WTC11 (cell line): ENCODE data around the gene CACNA1C. TPM values are rescaled to one million over a fixed set of nuclear protein-coding genes. Genes with fewer than 3 reads are reported as not detected.

ENCODE experiments used
- ATAC-seq: fragments of 200-7000 bp; cut with Tn5 transposase; 2 replicates; pipeline ENCODE4 v1.10.0; 2021; ENCODE audit warnings: mild to moderate bottlenecking, moderate library complexity
- CTCF ChIA-PET: fragments of 300-600 bp; sonication (Branson Sonifier 250); formaldehyde crosslinking; loops from one replicate; lab custom pipeline; 2021; ENCODE audit warnings: antibody characterized with exemption; lab: Charles Lee
- POLR2A ChIA-PET: fragments of 350-600 bp; sonication (Branson Sonifier 250); formaldehyde crosslinking; loops from one replicate; lab custom pipeline; 2021; ENCODE audit warnings: antibody characterized with exemption; lab: Charles Lee
- DNase-seq: peaks from one replicate; pipeline ENCODE4 v3.0.0; 2021; ENCODE audit warnings: low spot score
- H3K27ac Mint-ChIP-seq: 2 replicates; pipeline ENCODE4 v1.8.0; 2021; ENCODE audit warnings: mixed read lengths
- H3K27me3 Mint-ChIP-seq: 2 replicates; pipeline ENCODE4 v1.8.0; 2021; ENCODE audit warnings: low read depth, mild to moderate bottlenecking, moderate library complexity, mixed read lengths
- H3K36me3 Mint-ChIP-seq: 2 replicates; pipeline ENCODE4 v1.8.0; 2021; ENCODE audit warnings: mixed read lengths
- H3K4me1 Mint-ChIP-seq: 2 replicates; pipeline ENCODE4 v1.8.0; 2022; ENCODE audit warnings: mixed read lengths
- H3K4me3 Mint-ChIP-seq: 2 replicates; pipeline ENCODE4 v1.8.0; 2021; ENCODE audit warnings: mild to moderate bottlenecking, moderate library complexity, mixed read lengths
- H3K9me3 Mint-ChIP-seq: 2 replicates; pipeline ENCODE4 v1.8.0; 2021; ENCODE audit warnings: mixed read lengths
- AR ChIP-seq: fragments of 250-450 bp; sonication (Bioruptor Pico); IDR thresholded peaks from 2 replicates; pipeline ENCODE4 v1.9.0; 2021; ENCODE audit warnings: mild to moderate bottlenecking
- ATF1 ChIP-seq: sonication (generic); formaldehyde crosslinking; IDR thresholded peaks from 2 replicates; pipeline ENCODE4 v1.8.1; 2023; ENCODE audit warnings: mild to moderate bottlenecking, moderate library complexity, missing genetic modification reagents
- CREB1 ChIP-seq: sonication (generic); formaldehyde crosslinking; IDR thresholded peaks from 2 replicates; pipeline ENCODE4 v1.8.0; 2023; ENCODE audit warnings: mild to moderate bottlenecking, missing genetic modification reagents
- CREM ChIP-seq: sonication (generic); formaldehyde crosslinking; IDR thresholded peaks from 2 replicates; pipeline ENCODE4 v1.8.1; 2022; ENCODE audit warnings: mild to moderate bottlenecking, missing genetic modification reagents, moderate library complexity
- FOXP4 ChIP-seq: sonication (generic); formaldehyde crosslinking; IDR thresholded peaks from 2 replicates; pipeline ENCODE4 v1.8.0; 2022; ENCODE audit warnings: mild to moderate bottlenecking, missing genetic modification reagents
- HMGXB4 ChIP-seq: sonication (generic); formaldehyde crosslinking; IDR thresholded peaks from 2 replicates; pipeline ENCODE4 v1.8.1; 2023; ENCODE audit warnings: mild to moderate bottlenecking, moderate library complexity, missing genetic modification reagents
- JAZF1 ChIP-seq: fragments of 250-450 bp; sonication (Bioruptor Pico); IDR thresholded peaks from 2 replicates; pipeline ENCODE4 v1.9.0; 2021; ENCODE audit warnings: moderate library complexity, mild to moderate bottlenecking, inconsistent platforms
- JUN ChIP-seq: sonication (generic); formaldehyde crosslinking; IDR thresholded peaks from 2 replicates; pipeline ENCODE4 v1.8.0; 2023; ENCODE audit warnings: mild to moderate bottlenecking, missing genetic modification reagents
- NR1H2 ChIP-seq: sonication (generic); formaldehyde crosslinking; IDR thresholded peaks from 2 replicates; pipeline ENCODE4 v1.9.0; 2021; ENCODE audit warnings: mild to moderate bottlenecking, moderate library complexity, missing genetic modification reagents
- SOX15 ChIP-seq: fragments of 250-450 bp; sonication (Bioruptor Pico); IDR thresholded peaks from 2 replicates; pipeline ENCODE4 v1.9.0; 2021; ENCODE audit warnings: mild to moderate bottlenecking
- SP1 ChIP-seq: sonication (generic); formaldehyde crosslinking; conservative IDR thresholded peaks from 2 replicates; pipeline ENCODE4 v1.8.1; 2022; ENCODE audit warnings: missing genetic modification reagents
- TP53 ChIP-seq: sonication (generic); formaldehyde crosslinking; IDR thresholded peaks from 2 replicates; pipeline ENCODE4 v1.8.1; 2023; ENCODE audit warnings: mild to moderate bottlenecking, missing genetic modification reagents
- ZBTB21 ChIP-seq: sonication (generic); formaldehyde crosslinking; IDR thresholded peaks from 2 replicates; pipeline ENCODE4 v1.8.1; 2023; ENCODE audit warnings: mild to moderate bottlenecking, missing genetic modification reagents, borderline replicate concordance
- ZNF232 ChIP-seq: sonication (generic); formaldehyde crosslinking; IDR thresholded peaks from 2 replicates; pipeline ENCODE4 v1.8.0; 2022; ENCODE audit warnings: mild to moderate bottlenecking, missing genetic modification reagents
- ZNF396 ChIP-seq: fragments of 250-450 bp; sonication (Bioruptor Pico); IDR thresholded peaks from 2 replicates; pipeline ENCODE4 v1.8.0; 2021; ENCODE audit warnings: mild to moderate bottlenecking, moderate library complexity, borderline replicate concordance
- ZNF512 ChIP-seq: sonication (generic); formaldehyde crosslinking; IDR thresholded peaks from 2 replicates; pipeline ENCODE4 v1.8.1; 2022; ENCODE audit warnings: missing genetic modification reagents, borderline replicate concordance
- total RNA-seq: library from RNA; stranded (reverse); gene quantifications from 3 replicates; pipeline ENCODE4 v1.2.3, GENCODE V29; 2021
- TF ChIP-seq, protein P1 (sequence below): sonication (generic); formaldehyde crosslinking; IDR thresholded peaks from 2 replicates; pipeline ENCODE4 v1.8.0; 2022; ENCODE audit warnings: mild to moderate bottlenecking, missing genetic modification reagents
- TF ChIP-seq, protein P2 (sequence below): sonication (generic); formaldehyde crosslinking; IDR thresholded peaks from 2 replicates; pipeline ENCODE4 v1.8.0; 2022; ENCODE audit warnings: mild to moderate bottlenecking, missing genetic modification reagents

Gene CACNA1C
- total RNA-seq, 1 experiment from 2014 or later: 1.7 TPM

- TF ChIP-seq AR: no peak
- TF ChIP-seq ATF1 (CRISPR knock-in tag): no peak
- no peak for TF ChIP-seq FOXP4 (CRISPR knock-in tag)
- TF ChIP-seq CREB1 (CRISPR knock-in tag): no peak
- no peak for TF ChIP-seq TP53 (CRISPR knock-in tag)
These were observed 330.7 kb downstream of the CACNA1C start (continued) for GRCh38 chr12:2383325-2384028.

DNA sequence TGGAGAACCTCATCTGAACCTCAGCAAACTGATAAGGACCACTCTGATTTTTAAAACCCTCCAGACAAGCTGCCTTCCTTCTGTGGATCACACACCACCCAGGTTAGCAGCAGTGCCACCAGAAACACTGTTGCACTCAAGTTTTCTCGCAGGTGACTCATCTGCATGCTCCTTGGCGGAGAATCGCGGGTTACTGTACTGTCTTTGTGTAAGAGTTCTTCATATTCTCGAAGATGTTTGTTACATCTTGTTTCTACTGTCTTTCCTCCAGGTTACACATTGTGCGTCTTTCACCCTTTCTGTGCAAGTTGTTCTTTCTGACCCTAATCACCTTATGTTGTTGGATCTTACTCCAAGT lies 331.2 kb downstream of the CACNA1C start:
- DNase-seq: no peak
- CTCF ChIA-PET: interaction anchor here (1.5 to 2.3 kb wide), 2 partner anchors 11 to 199 kb away, joined by 9 to 12 read pairs; no protein-coding TSS in a partner anchor
- H3K4me3 Mint-ChIP-seq: no peak overlapping the region

GRCh38 chr12:2384533-2385351 lies 332.0 kb downstream of the CACNA1C start:
- TF ChIP-seq ZNF512 (CRISPR knock-in tag) (no peak), JAZF1 (CRISPR knock-in tag) (no peak), SP1 (CRISPR knock-in tag) (no peak), SOX15 (no peak), ZBTB21 (CRISPR knock-in tag) (no peak), ZNF396 (CRISPR knock-in tag) (no peak)
- no peaks in the 10 kb centered on the region for H3K36me3 Mint-ChIP-seq
- no peak overlapping the region for H3K4me3 Mint-ChIP-seq
- no peak overlapping the region for H3K27ac Mint-ChIP-seq
- no peak; the same call in 1 of the 2 replicates for ATAC-seq
- no peaks in the 10 kb centered on the region for H3K9me3 Mint-ChIP-seq
- H3K4me1 Mint-ChIP-seq: peaks cover 16% of the 10 kb centered on the region
- DNase-seq: no peak
- ChIA-PET POLR2A (no interaction called here), CTCF (interaction anchor here (1.2 to 2.1 kb wide), 2 partner anchors 11 to 31 kb away, joined by 5 read pairs; no protein-coding TSS in a partner anchor)
- no peaks in the 10 kb centered on the region; the same call in 1 of the 2 replicates for H3K27me3 Mint-ChIP-seq

More for the DNA sequence above, 331.2 kb downstream of the CACNA1C start:
- Mint-ChIP-seq H3K27ac (no peak overlapping the region), H3K9me3 (no peaks in the 10 kb centered on the region), H3K36me3 (no peaks in the 10 kb centered on the region), H3K27me3 (no peaks in the 10 kb centered on the region), H3K4me1 (peaks cover 16% of the 10 kb centered on the region)
- POLR2A ChIA-PET: no interaction called here
- ATAC-seq: no peak
- TF ChIP-seq CREM (CRISPR knock-in tag) (no peak), NR1H2 (CRISPR knock-in tag) (no peak), HMGXB4 (CRISPR knock-in tag) (no peak), JUN (CRISPR knock-in tag) (no peak), SOX15 (no peak), ZNF232 (CRISPR knock-in tag) (no peak)
- TF ChIP-seq, protein P1, sequence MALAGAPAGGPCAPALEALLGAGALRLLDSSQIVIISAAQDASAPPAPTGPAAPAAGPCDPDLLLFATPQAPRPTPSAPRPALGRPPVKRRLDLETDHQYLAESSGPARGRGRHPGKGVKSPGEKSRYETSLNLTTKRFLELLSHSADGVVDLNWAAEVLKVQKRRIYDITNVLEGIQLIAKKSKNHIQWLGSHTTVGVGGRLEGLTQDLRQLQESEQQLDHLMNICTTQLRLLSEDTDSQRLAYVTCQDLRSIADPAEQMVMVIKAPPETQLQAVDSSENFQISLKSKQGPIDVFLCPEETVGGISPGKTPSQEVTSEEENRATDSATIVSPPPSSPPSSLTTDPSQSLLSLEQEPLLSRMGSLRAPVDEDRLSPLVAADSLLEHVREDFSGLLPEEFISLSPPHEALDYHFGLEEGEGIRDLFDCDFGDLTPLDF (CRISPR knock-in tag): no peak
- TF ChIP-seq, protein P2, sequence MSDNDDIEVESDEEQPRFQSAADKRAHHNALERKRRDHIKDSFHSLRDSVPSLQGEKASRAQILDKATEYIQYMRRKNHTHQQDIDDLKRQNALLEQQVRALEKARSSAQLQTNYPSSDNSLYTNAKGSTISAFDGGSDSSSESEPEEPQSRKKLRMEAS (CRISPR knock-in tag): no peak
